Measurements from ENCODE around the gene GRIK4. TPM values are rescaled to one million over a fixed set of nuclear protein-coding genes. Genes with fewer than 3 reads are reported as not detected.

GRIK4 gene
- total RNA-seq, 1 donor from 2014 or later = 4.3 TPM

DNA sequence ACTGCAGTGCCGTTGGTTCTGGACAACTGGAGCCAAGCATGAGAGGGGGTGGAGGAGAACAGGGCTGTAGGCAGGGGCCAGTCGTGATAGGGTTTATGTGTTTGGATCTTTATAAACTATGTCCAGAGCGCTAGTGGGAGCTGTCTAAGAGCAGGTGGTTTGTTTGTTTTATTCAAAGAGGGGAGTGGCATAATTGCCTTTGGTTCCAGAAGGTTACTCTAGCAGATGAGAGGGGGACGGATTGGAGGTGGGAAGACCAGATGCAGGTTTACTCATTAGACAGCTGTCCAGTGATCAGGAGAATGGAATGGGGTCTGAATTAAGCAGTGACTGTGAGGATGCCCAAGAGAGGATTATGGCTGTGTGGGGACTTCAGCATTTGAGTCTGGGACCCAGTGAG is 403.1 kb downstream of the GRIK4 start:
- H3K9me3 ChIP-seq = no peaks in the 10 kb centered on the region
- DNase-seq = peak; percentile 4

DNA sequence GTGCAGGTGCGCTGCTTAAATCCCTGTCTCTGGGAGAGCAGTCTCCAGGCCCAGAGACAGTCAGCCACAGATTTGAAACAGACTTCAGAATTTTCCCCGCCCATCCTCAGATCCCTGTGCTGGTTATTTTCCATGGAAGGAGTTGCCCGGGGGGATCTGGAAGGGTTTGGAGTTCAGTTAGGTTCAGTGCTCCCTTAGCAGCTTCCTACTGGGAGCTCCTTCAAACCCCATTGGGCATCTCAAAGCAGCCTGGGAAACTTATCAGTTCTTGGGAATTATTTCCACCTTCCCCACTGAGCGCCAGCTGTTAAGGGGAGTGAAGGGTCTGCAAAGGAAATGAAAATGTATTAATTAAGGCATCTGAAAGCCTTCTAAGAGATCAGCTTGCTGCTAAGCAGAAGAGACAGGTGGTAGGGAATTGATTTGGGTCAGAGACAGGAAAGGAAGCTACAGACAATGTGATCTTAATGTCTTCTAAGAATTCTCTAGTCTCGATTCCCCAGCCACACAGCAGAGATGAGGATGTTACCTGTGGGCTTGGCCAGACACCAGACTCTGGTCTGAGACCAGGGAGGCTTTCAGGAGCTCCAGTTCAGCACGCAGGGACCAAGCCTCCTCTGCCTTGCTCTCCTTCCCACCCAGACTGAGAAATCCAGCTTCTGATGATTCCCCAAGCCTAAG is 406.2 kb downstream of the GRIK4 start:
- ATAC-seq (no peak), DNase-seq (no peak)
- TF ChIP-seq, protein P1, sequence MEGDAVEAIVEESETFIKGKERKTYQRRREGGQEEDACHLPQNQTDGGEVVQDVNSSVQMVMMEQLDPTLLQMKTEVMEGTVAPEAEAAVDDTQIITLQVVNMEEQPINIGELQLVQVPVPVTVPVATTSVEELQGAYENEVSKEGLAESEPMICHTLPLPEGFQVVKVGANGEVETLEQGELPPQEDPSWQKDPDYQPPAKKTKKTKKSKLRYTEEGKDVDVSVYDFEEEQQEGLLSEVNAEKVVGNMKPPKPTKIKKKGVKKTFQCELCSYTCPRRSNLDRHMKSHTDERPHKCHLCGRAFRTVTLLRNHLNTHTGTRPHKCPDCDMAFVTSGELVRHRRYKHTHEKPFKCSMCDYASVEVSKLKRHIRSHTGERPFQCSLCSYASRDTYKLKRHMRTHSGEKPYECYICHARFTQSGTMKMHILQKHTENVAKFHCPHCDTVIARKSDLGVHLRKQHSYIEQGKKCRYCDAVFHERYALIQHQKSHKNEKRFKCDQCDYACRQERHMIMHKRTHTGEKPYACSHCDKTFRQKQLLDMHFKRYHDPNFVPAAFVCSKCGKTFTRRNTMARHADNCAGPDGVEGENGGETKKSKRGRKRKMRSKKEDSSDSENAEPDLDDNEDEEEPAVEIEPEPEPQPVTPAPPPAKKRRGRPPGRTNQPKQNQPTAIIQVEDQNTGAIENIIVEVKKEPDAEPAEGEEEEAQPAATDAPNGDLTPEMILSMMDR (IDR thresholded peaks at IDR 0.05) = no peak
- no peaks in the 10 kb centered on the region for H3K27me3 ChIP-seq
- no peak overlapping the region for H3K4me3 ChIP-seq
- no peaks in the 10 kb centered on the region for H3K9me3 ChIP-seq
- H3K36me3 ChIP-seq = no peaks in the 10 kb centered on the region
- no peak overlapping the region for H3K27ac ChIP-seq
- no peaks in the 10 kb centered on the region for H3K4me1 ChIP-seq
- intact Hi-C loops (cut with DNase I) = no loop called here

More for the DNA sequence above, 403.1 kb downstream of the GRIK4 start:
- intact Hi-C loops (cut with DNase I) = no loop called here
- TF ChIP-seq, protein P1 (IDR thresholded peaks at IDR 0.05) = no peak
- Histone ChIP-seq H3K27ac (no peak overlapping the region), H3K27me3 (no peaks in the 10 kb centered on the region), H3K4me3 (no peak overlapping the region), H3K4me1 (no peaks in the 10 kb centered on the region), H3K36me3 (no peaks in the 10 kb centered on the region)
- ATAC-seq = no peak

GRCh38 chr11:120918257-120918656 is 406.7 kb downstream of the GRIK4 start:
- no peak for DNase-seq
- no peak for ATAC-seq

DNA sequence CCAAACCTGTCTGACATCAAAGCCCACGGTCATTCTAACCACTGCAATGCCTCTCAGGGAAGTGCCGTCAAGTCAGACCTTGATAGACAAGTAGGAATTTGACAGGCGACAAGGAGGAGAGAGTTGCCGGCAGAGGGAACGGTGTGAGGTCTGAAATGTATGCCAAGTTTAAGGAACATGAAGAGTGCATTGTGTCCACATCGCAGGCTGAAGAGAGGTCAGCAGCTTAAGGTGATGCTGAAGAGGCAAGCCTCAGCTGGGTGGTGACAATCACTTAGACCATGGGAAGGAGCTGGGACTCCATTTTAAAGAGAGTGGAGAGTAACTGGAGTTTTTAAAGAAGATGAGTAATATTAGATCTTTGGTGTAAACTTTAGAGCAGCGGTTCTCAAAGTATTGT is 407.5 kb downstream of the GRIK4 start:
- intact Hi-C loops (cut with DNase I) = no loop called here
- Histone ChIP-seq H3K36me3 (no peaks in the 10 kb centered on the region), H3K4me1 (no peaks in the 10 kb centered on the region), H3K27me3 (no peaks in the 10 kb centered on the region), H3K27ac (no peak overlapping the region), H3K9me3 (no peaks in the 10 kb centered on the region), H3K4me3 (no peak overlapping the region)
- TF ChIP-seq, protein P1 (IDR thresholded peaks at IDR 0.05) = no peak
- no peak for ATAC-seq
- DNase-seq = no peak

More at GRCh38 chr11:120918257-120918656, 406.7 kb downstream of the GRIK4 start:
- intact Hi-C loops (cut with DNase I) = no loop called here
- TF ChIP-seq, protein P1 (IDR thresholded peaks at IDR 0.05) = no peak
- no peak overlapping the region for H3K4me3 ChIP-seq
- no peaks in the 10 kb centered on the region for H3K27me3 ChIP-seq
- no peak overlapping the region for H3K27ac ChIP-seq
- no peaks in the 10 kb centered on the region for H3K36me3 ChIP-seq
- no peaks in the 10 kb centered on the region for H3K9me3 ChIP-seq
- H3K4me1 ChIP-seq = no peaks in the 10 kb centered on the region

DNA sequence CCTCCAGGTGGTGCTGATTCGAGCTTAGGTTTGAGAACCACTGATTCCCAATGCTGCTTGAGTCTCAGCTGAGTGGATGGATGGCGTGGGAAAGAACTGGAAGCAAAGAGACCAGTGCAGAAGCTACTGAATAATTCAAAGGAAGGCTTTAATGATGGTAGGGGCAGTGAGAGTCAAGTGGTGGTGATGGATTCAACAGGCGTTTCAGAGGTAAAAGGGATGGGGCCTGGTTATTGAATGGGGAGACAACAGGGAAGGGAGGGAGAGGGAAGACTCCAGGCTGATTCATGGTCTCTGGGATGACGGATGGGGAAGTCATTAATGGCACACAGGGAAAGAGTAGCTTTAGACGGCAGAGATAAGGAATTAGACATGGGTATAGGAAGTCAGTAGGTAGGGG is 408.0 kb downstream of the GRIK4 start:
- TF ChIP-seq, protein P1 (IDR thresholded peaks at IDR 0.05) = no peak
- Histone ChIP-seq H3K27ac (no peak overlapping the region), H3K36me3 (no peaks in the 10 kb centered on the region), H3K4me1 (no peaks in the 10 kb centered on the region), H3K4me3 (no peak overlapping the region), H3K9me3 (no peaks in the 10 kb centered on the region), H3K27me3 (no peaks in the 10 kb centered on the region)
- intact Hi-C loops (cut with DNase I) = no loop called here
- ATAC-seq = no peak
- no peak for DNase-seq

All from upper lobe of right lung (tissue), 1 donor.